ENCODE data around the gene SNAI1. TPM values are rescaled to one million over a fixed set of nuclear protein-coding genes. Genes with fewer than 3 reads are reported as not detected.

Gene SNAI1
- total RNA-seq, 2 donors from 2014 or later: 0.78 to 3.3 TPM

DNA sequence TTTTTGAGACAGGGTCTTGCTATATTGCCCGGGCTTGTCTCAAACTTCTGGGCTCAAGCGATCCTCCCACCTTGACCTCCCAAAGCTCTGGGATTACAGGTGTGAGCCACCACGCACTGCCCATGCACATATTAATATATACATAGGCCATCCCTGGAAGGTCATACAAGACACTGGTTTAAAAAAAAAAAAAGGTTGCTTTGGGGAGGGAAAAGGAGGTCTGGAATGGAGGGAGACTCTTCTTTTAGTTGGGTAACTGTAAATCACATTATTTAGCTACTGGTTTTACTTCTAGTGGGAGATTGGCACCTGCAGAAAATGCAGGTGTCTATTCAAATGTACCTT lies 4.1 kb upstream of the SNAI1 start:
- Histone ChIP-seq H3K9me3 (no peaks in the 10 kb centered on the region), H3K27ac (no peak overlapping the region), H3K4me3 (no peak overlapping the region), H3K27me3 (no peaks in the 10 kb centered on the region), H3K36me3 (replicated peaks in 1 of 2; ENCODE audit: insufficient read depth in 1 of 2, low read depth in 2 of 2) (no peaks in the 10 kb centered on the region), H3K4me1 (peaks cover 21% of the 10 kb centered on the region)
- intact Hi-C loops (cut with DNase I): no loop called here
- 53 to 67% methylated on average over 3 of the region's 3 CpGs for WGBS, 2 donors
- DNase-seq (no peak), ATAC-seq (no peak)
- TF ChIP-seq, protein P1, sequence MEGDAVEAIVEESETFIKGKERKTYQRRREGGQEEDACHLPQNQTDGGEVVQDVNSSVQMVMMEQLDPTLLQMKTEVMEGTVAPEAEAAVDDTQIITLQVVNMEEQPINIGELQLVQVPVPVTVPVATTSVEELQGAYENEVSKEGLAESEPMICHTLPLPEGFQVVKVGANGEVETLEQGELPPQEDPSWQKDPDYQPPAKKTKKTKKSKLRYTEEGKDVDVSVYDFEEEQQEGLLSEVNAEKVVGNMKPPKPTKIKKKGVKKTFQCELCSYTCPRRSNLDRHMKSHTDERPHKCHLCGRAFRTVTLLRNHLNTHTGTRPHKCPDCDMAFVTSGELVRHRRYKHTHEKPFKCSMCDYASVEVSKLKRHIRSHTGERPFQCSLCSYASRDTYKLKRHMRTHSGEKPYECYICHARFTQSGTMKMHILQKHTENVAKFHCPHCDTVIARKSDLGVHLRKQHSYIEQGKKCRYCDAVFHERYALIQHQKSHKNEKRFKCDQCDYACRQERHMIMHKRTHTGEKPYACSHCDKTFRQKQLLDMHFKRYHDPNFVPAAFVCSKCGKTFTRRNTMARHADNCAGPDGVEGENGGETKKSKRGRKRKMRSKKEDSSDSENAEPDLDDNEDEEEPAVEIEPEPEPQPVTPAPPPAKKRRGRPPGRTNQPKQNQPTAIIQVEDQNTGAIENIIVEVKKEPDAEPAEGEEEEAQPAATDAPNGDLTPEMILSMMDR (IDR thresholded peaks at IDR 0.05): no peak
- TF ChIP-seq POLR2A (IDR thresholded peaks at IDR 0.05): peak in 1 of 3 donors; percentile 5

DNA sequence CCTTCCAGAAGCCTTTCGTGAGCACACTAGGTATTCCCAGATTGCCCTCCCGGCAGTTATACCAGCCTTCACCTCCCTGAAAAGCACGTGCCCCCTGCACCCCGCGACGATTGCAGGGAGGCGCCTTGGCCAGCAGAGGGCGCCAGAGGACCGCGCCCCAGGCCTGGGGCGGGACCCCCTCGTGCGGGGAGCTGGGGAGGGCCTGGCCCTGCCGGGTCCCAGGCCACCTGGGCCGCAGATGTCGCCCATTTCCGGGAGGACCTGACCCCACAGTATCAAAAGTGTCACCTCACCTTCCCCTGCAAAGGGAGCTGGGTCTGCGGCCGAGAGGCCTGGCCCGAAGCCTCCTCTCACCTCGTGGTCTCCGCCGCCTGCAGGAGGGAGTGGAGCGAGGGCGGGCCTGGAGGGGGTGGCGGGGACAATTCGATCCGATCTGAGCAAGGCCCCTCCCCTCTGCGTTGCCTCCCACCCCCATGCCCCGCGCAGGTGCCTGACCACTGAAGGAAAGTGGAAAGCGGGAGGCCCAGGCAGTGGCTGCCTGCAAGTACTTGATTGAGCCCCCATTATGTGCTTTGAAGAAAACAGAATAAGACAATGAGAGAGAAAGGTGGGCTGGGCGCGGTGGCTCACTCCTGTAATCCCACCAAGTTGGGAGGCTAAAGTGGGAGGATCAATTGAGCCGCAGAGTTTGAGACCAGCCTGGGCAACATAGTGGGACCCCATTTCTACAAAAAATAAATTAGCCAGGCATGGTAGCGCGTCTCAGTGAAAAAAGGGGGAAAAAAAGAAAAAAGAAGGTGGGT lies 3.5 kb upstream of the SNAI1 start:
- 20 to 66% methylated on average over 8 to 27 of the region's 37 CpGs for WGBS, 2 donors
- TF ChIP-seq, protein P1 (IDR thresholded peaks at IDR 0.05): peak; percentile 88 to 100 (median 94)
- TF ChIP-seq POLR2A (IDR thresholded peaks at IDR 0.05): no peak
- Histone ChIP-seq H3K4me1 (peaks cover 21% of the 10 kb centered on the region), H3K27ac (no peak overlapping the region), H3K27me3 (no peaks in the 10 kb centered on the region), H3K9me3 (no peaks in the 10 kb centered on the region), H3K36me3 (replicated peaks in 1 of 2; ENCODE audit: insufficient read depth in 1 of 2, low read depth in 2 of 2) (no peaks in the 10 kb centered on the region), H3K4me3 (no peak overlapping the region)
- ATAC-seq (no peak), DNase-seq (peak in 3 of 4 donors; percentile 36 to 53 (median 45))
- intact Hi-C loops (cut with DNase I): no loop called here

DNA sequence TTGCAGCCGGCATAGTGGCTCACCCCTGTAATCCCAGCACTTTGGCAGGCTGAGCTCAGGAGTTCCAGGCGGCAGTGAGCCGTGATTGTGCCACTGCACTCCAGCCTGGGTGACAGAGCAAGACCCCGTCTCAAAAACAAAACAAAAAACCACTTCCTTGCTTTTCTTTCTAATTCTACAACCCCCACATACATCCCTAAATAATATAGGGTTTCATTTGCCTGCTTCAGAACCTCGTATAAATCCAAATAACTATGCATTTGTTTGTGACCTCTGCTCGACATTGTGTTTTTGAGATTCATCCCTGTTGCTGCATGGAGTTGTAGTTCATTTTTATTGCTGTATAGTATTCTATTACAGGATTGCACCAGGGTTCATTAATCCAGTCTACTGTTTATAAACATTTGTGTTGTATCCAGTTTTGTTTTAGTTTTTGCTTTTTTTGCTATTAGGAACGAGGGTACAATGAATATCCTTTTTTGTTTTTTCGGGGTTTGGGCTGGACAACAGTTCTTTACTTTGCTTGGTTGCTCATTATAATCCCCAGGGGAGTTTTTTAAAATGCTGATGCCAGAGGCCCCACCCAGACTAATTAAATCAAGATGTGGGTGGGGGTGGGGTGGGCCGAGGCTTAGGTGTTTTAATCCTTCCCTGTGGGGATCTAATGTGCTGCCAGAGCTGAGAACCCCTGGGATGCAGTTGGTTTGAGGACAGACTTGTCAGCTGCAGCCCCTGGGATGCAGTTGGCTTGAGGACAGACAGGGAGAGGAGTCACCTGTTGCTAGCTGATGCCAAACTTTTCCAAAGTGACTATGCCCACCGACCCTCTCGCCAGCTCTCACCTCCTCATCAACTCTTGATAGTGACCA lies 2.4 kb upstream of the SNAI1 start:
- Histone ChIP-seq H3K9me3 (no peaks in the 10 kb centered on the region), H3K27ac (no peak overlapping the region), H3K36me3 (replicated peaks in 1 of 2; ENCODE audit: insufficient read depth in 1 of 2, low read depth in 2 of 2) (no peaks in the 10 kb centered on the region), H3K4me1 (peaks cover 21% of the 10 kb centered on the region), H3K4me3 (no peak overlapping the region), H3K27me3 (no peaks in the 10 kb centered on the region)
- TF ChIP-seq POLR2A (IDR thresholded peaks at IDR 0.05): no peak
- TF ChIP-seq, protein P1 (IDR thresholded peaks at IDR 0.05): no peak
- intact Hi-C loops (cut with DNase I): loop anchor here (5.0 kb wide), 1 partner anchor 87 kb away; no protein-coding TSS in a partner anchor
- ATAC-seq: no peak
- DNase-seq: no peak
- WGBS, 2 donors: 75 to 82% methylated on average over 11 of the region's 11 CpGs

DNA sequence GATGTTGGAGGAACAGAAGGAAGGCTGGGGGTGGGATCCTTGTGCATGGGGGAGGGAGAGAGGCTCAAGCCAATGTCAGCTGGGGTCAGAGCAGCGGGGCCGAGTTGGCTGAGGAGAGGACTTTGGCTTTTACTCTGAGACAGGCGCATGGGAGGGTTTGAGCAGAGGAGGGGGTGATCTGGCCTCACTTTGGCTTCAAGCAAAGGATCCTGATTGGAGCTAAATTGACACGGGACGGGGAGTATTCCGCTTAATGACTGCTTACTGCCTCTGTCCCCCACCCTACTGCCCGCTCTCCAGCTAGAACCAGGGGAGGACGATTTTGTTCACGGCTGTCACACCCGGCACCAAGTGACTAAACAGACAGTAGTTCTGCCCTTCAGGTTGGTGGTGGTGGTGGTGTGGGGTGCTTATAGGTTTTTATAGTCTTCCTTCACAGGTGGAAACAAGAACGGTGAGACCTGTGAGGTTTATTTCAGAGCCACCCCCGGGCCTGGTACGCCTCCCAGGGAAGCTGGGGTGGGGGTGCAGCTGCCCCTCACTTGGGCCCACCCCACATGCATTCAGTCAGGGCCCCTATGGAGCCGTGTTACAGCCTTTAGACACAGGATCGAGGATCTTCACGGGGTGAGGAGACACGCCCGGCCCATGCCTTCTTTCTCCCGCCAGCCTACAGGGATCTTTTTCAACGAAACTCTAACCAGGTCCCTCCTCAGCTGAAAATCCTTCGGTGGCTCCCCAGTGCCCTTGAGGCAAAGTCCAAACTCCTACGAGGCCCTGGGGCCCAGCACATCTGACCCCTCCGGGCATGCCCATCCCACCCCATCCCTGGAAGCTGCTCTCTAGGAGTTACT lies 1.3 kb upstream of the SNAI1 start:
- ATAC-seq (no peak), DNase-seq (no peak)
- Histone ChIP-seq H3K4me1 (peaks cover 21% of the 10 kb centered on the region), H3K27ac (peak overlapping the region in 1 of 4 donors; percentile 9), H3K4me3 (no peak overlapping the region), H3K9me3 (no peaks in the 10 kb centered on the region), H3K27me3 (no peaks in the 10 kb centered on the region), H3K36me3 (replicated peaks in 1 of 2; ENCODE audit: insufficient read depth in 1 of 2, low read depth in 2 of 2) (no peaks in the 10 kb centered on the region)
- WGBS, 2 donors: 88% methylated on average over 20 to 23 of the region's 23 CpGs
- intact Hi-C loops (cut with DNase I): loop anchor here (5.0 kb wide), 1 partner anchor 86 kb away; no protein-coding TSS in a partner anchor
- TF ChIP-seq, protein P1 (IDR thresholded peaks at IDR 0.05): no peak
- TF ChIP-seq POLR2A (IDR thresholded peaks at IDR 0.05): no peak

Data from body of pancreas (tissue), 4 donors.